ENCODE measurements around the gene FBLIM1.
"Not testable (repeated sequence)": the region's sequence is repeated elsewhere in the genome, so short reads cannot be mapped to it uniquely, and the experiment has no call there.

The FBLIM1 gene

DNA sequence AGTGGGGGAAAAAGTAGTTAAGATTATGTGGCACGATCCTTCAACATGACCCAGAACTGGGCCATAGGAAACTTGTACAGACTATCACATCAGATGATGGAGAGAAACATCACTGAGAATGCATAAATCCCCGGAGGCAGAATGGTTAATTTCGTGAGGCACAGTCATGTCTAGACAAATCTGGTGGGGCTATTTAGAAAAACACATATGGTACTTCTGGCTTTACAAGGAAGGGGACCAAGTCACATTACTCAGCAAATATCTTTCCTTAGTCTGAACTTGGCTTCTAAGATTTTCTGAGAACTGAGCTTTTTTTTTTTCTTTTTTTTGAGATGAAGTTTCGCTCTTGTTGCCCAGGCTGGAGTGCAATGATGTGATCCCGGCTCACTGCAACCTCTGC, 58.1 kb downstream of the FBLIM1 start:
- DNase-seq (ENCODE audit: low read depth): no peak

DNA sequence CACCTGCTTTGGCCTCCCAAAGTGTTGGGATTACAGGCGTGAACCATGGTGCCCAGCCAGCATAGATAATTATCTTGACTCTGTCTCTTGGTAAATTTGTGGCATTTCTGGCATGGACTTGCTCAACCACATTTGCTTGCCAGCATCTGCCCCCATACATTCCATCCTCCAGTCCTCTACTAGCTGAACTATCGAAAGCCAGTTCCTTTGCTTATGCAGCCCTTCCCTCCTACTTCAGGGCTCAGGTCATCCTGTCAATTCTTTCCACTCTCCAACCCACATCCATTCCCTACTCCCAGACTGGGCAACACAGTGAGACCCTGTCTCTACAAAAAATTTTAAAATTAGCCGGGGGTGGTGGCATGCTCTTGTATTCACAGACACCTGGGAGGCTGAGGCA, 61.9 kb downstream of the FBLIM1 start:
- DNase-seq (ENCODE audit: low read depth): no peak

DNA sequence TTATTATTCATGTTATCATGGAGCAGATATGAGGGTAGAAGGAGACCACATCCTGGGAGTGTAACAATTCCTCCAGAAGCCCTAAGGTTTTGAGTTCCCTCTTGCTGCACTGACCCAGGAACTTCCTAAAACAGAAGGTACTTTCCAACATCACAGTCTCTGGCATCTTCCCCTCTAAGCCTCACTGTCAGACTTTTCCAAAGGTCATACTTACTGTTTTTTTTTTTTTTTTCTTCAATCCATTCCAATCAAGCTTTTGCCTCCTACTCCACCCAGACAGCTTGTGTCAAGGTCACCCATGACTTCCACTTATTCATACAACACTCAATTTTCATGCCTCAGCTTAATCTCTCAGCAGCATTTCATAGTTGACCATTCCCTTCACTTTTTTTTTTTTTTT, 67.2 kb downstream of the FBLIM1 start:
- no peak for DNase-seq (ENCODE audit: low read depth)

DNA sequence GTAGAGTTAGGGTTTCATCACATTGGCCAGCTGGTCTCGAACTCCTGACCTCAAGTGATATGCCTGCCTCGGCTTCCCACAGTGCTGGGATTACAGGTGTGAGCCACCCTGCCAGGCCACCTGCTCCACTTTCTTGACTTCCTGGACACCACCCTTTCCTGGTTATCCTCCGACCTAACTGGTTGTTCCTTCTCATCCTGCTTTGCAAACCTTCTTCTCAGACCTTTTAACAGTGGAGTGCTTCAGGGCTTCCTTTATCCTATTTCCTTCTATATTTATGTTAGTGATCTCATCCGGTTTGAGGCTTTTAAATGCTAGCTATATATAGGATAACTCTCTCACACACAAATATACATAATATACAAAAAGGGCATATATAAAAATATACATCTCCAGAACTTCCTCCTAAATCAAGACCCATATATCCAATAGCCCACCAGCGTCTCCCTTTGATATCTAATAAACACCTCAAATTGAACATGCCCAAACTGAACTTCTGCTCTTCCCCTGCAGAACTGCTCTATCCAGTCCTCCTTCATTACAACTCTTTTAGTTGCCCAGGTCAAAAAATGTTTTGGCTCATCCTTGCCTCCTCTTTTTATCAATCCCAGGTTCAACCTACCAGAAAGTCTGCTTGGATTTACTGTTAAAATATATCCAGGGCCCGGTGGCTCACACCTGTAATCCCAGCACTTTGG, 68.4 kb downstream of the FBLIM1 start:
- no peak for DNase-seq (ENCODE audit: low read depth)

DNA sequence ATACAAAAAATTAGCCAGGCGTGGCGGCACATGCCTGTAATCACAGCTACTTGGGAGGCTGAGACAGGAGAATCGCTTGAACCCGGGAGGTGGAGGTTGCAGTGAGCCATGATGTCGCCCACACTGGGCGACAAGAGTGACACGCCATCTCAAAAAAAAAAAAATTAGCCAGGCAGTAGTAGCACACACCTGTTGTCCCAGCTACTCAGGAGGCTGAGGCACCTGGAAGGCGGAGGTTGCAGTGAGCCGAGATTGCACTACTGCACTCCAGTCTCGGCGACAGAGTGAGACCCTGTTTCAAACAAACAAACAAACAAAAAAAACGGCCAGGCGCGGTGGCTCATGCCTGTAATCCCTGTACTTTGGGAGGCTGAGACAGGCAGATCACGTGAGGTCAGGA, 69.0 kb downstream of the FBLIM1 start:
- not testable (repeated sequence) for DNase-seq (ENCODE audit: low read depth)

DNA sequence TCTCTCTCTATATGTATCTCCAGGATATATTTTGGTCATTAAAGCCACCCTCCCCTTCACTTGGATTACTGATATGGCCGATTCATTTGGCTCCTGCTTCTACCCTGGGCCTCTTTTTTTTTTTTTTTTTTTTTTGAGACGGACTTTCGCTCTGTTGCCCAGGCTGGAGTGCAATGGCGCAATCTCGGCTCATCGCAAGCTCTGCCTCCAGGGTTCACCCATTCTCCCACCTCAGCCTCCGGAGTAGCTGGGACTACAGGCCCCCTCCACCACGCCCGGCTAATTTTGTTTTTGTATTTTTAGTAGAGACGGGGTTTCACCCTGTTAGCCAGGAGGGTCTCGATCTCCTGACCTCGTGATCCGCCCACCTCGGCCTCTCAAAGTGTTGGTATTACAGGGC, 70.3 kb downstream of the FBLIM1 start:
- not testable (repeated sequence) for DNase-seq (ENCODE audit: low read depth)

DNA sequence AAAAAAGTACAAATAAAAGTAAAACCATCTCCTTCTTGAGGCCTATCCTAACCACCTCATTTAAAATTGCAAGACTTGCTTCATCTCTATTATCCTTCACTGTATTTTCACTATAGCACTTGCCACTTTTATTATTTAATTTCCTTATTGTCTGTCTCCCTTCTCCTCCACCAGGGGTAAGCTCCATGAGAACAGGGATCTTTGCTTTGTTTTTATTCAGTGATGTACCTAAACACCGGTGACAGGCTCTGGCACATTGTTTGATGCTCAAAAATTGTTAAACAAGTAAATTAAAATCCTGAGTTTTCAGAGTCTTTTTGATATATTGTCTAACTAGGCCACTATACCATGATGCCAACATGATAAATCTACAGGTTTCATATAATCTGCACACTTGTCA, 71.7 kb downstream of the FBLIM1 start:
- no peak for DNase-seq (ENCODE audit: low read depth)

DNA sequence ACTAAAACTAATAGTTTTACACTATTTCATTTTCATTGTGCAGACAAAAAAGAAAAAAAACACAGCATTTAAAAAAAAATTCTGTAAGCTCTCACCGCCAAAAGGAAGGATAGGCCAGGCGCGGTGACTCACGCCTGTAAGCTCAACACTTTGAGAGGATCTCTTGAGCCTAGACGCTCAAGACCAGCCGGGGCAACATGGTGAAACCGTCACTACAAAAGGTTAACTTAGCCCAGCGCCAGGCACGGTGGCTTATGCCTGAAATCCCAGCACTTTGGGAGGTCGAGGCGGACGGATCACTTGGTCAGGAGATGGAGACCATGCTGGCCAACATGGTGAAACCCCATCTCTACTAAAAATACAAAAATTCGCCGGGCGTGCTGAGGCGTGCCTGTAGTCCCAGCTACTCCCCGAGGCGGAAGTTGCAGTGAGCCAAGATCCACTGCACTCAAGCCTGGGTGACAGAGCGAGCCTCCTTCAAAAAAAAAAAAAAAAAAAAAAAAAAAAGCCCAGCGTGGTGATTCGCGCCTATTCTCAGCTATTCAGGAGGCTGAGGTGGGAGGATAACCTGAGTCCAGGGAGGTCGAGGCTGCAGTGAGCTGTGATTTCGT, 74.6 kb downstream of the FBLIM1 start:
- no peak for DNase-seq (ENCODE audit: low read depth)

DNA sequence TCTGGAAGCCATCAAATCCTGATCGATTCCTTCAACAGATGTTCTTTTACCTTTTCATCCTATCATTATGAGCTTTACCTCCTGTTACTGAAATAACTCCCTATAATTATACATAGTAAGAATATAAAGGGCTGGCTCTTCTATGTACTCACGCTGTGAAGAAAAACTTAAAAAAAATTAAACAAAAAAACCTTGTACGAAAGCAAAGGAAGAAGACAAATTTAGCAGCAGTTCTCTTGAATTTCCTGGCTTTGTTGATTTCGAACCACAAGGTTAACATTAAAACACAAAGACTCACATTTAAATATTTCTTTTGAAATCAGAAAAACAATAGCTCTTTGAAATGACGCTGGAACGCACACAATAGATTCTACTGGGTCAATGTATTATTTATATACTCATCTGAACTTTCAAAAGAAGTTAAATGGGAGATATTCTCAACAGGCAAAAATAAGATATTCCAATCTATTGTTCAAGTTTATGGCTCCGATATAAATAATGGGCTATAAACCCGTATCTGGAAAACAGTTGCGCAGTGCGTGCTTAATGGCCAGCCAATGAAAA, 75.3 kb downstream of the FBLIM1 start:
- no peak for DNase-seq (ENCODE audit: low read depth)

DNA sequence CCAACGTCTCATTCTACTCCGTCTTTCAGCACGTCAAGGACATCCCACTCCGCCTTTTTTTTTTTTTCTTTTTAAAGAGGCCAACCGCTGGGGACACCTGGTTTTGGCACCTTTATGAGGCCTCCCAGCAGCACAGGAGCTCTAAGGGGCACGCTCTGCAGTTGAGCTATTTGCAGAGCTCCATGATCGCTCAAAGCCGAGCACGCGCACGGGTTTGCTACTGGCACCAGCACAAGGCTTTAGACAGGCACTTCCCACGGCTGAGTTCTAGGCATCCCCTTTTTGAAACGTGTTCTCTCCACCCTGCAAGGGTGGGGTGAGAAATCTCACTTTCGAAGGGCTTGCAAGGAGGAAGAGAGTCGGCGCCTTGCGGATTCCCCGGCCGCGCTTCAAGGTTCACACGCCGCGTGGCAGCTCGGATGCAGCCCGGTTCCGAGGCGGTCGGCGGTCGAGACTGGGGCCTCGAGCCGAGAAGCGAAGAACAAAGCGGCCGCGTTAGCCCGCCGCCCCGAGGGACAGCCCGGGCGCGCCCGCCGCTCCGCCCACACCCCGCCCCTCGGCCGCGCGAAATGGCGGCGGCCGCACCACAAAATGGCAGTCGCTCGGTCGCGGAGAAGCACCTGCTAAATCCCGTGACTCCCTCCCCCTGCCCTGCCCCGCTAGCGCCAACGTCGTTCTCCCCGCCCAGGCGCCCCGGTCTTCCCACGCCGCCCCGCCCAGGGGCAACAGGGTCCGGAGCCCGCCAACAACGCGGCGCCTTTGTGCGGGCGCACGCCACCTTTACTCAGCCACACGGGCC, 76.0 kb downstream of the FBLIM1 start:
- DNase-seq (ENCODE audit: low read depth): peak; percentile 77

DNA sequence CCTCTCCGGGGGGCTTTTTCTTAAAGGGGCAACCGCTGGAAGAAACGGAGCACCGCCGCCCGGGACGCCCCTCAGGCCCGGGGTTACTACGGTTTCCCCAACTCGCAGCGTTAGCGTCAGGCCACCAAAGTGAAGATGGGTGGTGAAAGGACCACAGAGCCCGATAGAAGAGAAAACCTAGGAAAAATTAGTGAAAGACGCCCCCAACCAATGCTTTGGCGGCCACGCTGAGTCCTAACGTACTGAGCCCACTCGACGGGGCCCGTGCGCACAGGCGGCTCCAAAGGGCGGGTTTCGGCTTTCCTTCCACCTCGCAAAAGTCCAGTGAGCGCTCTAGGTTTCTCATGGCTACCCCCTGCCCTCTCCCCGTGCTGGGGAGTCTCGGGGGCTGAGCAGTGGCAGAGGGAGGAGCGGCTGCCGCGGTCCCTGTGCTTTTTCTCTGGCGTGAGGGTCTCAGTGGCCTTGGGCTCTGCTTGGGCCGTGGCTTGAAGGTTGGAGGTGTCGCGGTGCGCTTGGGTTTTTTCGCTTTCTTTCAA, 76.7 kb downstream of the FBLIM1 start:
- no peak for DNase-seq (ENCODE audit: low read depth)

DNA sequence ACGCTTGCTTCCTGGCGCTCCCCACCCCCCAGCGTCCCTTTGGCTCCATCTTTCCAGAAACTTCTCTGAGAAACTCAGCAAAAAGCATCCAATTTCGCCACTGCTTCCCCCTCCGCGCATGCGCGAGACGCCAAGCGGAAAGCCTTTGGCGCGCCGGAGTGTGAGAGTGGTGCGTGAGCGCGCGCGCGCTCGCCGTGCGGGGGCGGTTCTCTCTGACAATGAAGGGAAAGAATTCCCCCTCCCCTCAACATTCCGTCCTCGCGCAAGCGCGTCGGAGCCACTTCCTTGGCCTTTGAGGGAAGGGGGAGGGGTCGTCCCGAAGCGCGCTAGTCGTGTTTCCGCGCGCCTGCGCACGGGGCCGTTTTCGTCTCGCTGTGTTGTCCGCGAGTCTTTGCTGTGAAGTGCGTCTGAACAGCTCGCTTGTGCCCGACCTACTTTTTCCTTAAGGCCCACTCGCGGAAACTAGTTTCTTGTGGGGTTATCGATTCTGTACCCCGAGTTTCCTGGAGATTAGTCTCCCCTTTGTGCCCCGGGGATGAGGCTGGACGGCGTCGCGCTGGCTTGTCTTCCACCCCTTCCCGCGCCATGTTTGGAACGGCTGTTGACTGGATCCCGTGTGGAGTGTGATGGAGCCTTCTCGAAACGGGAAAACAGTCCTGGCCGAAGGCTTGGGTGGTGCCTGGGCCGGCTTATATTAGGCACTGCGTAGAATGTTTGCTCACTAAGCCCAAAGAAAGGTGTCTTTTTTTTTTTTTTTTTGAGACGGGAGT, 77.3 kb downstream of the FBLIM1 start:
- DNase-seq (ENCODE audit: low read depth): peak; percentile 98

All from GM04504 (cell line).